DMS 273 treated with DMSO at 0.1 percent for 48 hours (cell line): ENCODE data around the gene COPG2.
A peak's percentile ranks its signal among the peaks of the same experiment; 100 is the strongest.

Experiments
- DNase-seq: peaks from one replicate; lab custom pipeline; 2025; lab: John Stamatoyannopoulos, UW

The COPG2 gene

DNA sequence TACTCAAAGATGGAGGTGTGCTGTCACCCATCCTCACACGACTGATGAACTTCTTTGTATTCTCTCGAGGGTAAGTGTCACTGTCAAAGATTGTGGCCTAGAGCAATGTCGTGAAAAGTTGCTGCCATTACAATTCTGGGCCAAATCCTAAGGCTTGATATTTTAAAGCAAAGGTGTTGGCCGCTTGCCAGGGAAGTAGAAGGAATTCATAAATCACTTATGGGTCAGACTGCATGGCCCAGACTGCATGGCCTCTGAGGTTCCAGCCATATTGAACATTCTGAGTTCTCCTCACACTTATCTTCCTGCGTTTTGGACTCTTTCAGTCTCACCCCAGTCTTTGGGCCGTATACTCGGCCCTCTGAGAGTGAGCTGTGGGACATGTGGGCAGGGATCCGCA is 168.1 kb downstream of the COPG2 start:
- DNase-seq, result no peak

DNA sequence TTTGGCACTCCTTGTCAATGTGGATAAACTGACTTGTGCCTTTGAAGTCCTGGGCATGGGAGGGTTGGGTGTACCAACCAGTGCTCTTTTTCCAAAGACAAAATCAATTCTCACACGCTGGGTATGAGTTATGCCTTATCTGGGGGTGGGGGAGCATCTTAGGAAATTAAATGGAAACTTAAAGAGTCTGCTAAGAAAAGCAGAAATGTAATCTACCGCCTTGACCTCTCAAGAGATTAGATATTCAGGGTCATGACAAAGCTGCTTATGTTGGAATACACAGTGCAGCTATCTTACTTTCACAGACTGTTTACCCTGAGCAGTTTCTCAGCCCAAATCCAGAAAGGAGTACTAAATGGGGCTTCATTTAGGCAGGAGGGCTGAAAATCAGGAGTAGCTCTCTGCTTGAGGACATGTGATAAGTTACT is 174.1 kb downstream of the COPG2 start:
- no peak for DNase-seq

- DNase-seq, result no peak
Observed at GRCh38 chr7:130493275-130493873, 175.2 kb downstream of the COPG2 start.

- DNase-seq, result no peak
Observed at GRCh38 chr7:130492523-130493274, 175.8 kb downstream of the COPG2 start.

- no peak for DNase-seq
Observed at GRCh38 chr7:130491841-130492522, 176.6 kb downstream of the COPG2 start, which contains the start of gene MEST. Gene MEST, plus strand, starts transcription at chr7:130492085. Its CDS starts 229 bp downstream, at chr7:130492314.

DNA sequence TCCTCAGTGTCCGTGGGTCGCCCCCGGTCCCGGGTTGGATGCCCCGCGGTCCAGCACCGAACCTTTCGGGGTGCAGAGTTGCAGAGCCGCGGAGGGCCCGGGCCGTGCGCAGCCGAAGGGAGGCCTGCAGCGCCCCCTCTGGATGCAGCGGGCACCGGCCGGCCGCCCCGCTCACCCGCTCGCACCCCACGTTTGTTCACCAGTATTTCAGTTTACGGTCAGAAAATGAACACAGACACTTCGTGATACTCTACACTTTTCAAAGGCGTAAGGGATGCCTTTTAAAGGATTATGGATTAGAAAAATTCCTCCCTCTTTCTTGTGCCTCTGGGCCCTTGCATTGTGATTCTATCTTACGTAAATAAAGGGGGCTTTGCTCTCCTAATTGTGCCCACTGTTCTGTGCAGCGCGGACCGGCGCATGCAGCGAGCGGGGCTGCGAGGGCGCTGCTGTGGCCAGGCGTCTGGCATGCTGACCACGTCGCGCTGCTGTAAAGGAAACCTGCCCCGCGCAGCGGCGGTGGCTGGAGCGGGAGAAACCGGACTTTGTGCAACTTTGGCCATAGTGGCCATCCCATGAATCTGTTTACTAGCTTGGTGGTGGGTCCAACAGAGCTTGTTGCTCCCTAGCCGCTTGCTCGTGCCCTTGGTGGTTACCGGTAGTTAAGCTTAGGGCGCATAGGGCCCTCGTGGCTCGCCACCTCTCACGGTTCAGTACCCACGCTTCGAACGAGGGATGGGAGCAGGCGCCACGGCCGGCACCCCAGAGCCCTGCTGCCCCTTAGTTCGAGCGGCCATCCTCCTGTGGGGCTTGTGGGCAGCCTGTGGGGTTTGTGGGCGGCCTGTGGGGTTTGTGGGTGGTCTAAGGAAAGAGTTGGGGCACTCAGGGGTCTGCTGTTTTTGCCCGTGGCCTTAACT is 177.4 kb downstream of the COPG2 start:
- DNase-seq, result no peak

GRCh38 chr7:130490311-130490791 is 178.2 kb downstream of the COPG2 start:
- DNase-seq, result no peak

DNA sequence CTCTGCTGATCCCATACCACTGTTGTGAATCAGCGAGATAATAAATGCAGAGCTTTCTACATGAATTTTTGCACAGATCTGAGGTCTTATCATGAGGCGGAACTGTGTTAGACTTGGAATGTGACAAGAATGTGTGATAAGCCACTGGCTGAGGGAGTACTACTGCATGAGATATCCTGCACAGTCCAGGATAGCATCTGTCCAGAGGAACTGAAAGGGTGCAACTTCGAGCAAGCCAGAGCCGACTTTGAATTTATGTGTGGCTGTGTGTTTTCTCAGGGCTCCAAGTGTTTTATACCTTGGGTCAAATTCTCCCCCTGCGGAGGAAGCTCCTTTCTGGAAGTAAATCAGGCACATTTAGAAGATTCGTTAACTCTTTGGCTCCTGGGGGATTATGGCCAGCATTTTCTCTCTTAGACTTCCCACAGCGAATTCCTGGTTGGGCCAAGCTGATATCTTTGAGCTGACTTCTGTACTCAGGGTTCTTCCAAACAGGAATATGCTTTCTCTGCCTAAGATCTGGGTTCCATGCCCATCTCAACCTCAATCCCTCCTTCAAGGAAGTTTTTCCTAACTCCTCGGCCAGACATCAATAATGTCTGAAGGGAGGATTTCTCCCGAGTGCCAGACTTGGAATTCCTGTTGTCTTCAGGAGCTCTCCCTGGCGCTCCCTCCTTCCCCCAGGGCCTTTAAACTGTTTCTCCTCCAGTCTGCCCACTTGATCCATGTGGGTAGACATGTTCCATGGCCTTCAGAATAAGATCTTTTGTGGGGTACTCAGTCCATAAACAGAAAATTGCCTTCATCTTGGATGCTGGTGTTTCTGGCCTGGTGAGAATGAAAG is 179.2 kb downstream of the COPG2 start:
- DNase-seq, result no peak

GRCh38 chr7:130488392-130489139 is 180.0 kb downstream of the COPG2 start:
- DNase-seq, result no peak

- DNase-seq, result no peak
Observed at GRCh38 chr7:130486954-130487436, 181.6 kb downstream of the COPG2 start.

DNA sequence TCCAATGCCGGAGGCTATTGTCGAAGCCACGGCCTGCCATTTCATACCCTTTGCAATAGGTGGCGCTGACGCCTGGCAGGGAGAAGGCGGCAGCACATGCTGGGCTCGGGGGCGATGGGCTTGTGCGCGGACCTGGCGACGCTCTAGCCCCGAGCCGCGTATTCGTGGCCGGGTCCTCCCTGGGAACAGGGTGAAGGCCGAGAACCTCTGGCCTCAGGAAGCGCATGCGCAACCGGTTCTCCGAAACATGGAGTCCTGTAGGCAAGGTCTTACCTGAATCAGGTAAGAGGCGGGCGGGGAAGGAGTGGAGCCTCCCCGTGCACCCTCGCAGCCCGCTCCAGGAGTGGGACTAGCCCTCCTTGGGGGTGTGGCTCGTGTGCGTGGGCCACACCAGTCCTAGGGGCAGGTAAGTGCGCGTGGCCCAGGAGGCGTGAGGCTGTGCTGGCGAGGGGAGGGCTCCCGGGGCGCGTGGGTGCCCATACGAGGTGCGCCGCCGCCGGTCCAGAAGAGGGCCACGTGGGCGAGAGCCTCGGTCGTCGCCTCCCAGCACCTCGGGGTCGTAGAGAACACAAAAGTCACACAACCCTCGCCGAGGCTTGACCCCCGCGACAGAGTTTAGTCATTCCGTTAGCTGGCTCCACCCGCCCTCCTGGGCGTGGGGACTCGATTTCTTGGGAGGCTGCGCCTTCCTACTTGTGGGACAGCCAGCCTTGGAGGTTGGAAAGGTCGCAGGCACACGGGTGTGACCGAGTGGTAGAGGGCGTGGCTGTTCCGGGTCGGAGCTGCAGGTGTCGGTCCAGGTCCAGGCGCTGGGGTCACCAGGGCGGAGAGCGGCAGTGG is 182.2 kb downstream of the COPG2 start:
- DNase-seq, result peak; percentile 86

DNA sequence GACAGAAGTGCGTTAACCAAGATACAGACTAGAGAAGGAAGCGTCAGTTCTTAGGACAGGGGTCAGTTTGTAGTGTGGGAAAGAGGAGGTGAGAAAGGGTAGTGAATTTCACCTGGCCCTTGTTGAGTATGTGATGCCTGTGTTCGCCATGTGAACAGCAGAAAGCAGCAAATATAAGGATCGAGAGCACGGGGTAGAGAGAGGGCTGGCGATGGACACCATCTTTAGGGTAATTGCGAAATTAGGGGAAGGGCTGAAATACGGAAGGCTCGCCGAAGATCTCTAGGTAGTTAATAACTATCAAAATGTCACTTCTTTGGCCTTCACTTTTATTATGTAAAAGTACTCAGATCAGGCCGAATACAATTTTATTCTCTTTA is 182.8 kb downstream of the COPG2 start:
- DNase-seq, result no peak

- DNase-seq, result no peak
Observed at GRCh38 chr7:130483031-130483430, 185.5 kb downstream of the COPG2 start.

- no peak for DNase-seq
Observed at GRCh38 chr7:130481898-130482297, 186.7 kb downstream of the COPG2 start.

DNA sequence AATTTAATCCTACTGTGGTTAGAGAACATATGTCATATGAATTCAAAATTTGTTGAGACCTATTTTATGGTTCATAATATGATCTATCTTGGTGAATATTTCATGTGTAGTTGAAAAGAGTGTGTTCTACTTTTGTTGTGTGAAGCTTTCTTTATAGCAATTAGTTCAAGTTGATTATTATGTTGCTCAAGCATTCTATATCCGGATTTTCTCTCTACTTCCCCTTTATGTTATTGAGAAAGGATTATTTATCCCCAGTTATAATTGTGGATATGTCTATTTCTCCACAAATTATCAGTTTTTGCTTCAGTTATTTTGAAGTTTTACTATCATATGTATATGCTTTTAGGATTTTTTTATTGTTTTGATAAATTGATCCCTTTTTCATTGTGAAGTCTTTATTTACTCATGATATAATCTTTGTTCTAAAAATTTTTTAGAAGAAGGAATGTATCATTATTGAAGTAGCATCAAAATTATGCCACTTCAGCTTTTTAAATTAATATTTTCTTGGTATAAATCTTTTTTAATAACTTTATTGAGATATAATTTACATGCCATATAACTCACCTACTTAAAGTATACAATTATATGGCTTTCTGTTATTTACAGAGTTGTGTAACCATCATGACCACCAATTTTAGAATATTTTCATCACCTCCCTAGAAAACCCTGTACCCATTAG is 188.7 kb downstream of the COPG2 start:
- DNase-seq, result no peak

- DNase-seq, result no peak
Observed at GRCh38 chr7:130478991-130479390, 189.6 kb downstream of the COPG2 start.

DNA sequence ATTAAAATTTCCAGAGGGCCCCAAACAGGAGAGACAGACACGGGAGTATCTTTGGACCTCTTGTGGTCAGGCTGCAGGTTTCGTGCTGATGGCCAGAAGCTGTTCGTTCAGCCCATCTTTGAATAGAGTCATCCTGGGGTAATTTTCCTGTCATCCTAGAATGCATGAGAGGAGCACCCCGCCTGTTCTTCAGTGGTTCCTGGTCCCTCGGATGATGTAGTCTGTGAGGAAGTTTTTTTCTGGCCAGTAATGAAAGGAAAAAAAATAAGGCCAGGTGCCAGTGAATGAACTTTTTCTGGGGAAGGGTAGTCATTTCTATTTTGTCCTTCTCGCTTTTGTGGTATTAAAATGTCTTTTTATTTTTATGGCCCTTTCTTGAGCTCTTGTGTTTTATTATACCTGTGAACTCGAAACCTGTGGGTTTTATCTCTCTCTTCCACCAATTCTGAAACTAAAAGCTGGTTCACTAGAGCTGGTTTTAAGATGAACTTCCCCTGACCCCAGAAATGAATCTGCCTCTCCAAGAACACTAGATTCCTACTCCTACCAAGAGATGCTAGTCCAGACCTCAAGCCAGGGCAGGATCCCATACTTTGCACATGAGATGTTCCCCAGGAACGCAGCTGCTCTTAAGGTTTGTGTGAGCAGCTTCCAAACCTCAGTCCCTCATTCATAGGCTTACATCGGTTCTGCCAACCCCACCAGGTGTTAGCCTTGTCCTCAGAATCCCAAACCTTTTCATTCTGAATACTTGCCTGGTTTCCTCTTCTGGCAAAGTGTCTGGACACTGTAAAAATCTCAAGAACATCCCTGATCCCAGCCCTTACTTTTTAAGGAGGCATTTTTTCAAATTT is 192.0 kb downstream of the COPG2 start:
- DNase-seq, result no peak

DNA sequence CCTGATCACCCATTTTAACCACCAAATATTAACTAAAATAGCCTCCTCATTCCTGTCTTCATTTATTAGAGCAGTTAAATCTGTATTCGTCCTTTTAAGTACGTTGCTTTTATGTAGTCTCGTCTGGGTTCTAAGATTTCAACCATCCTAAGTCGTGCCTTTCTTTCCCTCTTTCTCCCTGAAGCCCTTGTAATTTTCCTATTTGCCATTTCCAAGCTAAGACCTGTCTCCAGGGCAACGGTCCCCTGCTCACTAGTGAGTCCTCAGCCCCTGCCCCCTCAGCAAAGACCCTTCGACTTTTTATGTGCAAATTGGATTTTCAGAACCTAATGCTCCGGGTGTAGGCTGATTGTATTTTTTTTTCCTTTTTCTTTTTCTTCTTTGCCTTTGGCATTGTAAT is 192.8 kb downstream of the COPG2 start:
- no peak for DNase-seq
